ENCODE results near the gene CCNA2.

Gene CCNA2

DNA sequence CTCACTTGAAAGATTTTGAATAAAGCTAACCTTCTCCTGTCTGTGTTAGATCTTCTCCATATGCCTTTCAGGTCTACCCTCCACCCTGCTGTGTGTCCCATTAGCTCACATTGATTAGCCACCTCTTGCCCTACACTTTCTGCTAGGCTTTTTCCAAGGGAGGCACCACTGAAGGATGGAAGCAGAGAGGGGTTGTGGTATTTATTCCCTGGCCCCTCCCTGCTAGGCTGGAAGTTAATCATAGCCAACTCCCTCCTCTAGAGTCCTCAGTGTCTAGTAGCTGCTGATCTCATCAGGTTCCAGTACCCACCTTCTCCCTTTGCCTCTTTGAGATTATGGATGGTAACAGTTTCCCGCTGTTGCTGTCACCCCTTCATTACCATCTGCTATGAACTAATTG, 49.8 kb downstream of the CCNA2 start:
- DNase-seq = no peak

DNA sequence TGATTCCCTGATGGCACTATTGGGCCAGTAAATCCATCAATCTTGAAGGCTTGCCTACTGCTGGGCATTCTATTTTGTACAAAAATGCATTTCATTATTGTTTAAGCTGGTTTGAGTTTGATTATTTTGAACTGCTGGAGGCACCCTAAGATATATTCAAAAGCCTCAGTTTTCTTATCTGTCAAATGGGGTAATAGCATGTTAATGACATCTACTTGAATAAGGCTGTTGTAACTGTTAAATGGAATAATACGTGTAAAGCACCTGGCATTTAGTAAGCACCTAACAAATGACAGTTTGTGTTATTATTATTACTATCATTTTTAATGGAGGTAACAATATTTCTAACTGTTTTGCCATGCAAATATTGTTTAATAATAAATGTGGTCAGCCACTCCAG, 51.8 kb downstream of the CCNA2 start:
- DNase-seq = no peak

DNA sequence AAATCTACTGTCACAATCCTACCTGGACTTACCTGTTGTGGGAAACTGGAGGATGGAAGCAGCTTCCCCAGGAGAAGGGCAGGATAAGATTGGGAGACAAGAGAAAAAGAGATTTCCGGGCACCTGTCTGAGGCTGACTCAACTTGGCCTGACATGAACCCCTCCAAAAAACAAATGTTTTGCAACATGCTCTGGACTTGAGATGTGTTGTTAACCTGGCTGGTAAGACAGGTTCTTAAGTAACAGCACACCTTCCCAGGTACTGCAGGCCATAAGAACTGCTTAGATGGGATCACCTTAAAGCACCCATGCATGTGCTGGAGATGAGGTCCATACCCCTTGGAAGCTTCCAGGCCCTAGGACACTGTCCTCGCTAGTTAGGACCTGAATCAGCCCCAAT, 54.3 kb downstream of the CCNA2 start:
- no peak for DNase-seq

DNA sequence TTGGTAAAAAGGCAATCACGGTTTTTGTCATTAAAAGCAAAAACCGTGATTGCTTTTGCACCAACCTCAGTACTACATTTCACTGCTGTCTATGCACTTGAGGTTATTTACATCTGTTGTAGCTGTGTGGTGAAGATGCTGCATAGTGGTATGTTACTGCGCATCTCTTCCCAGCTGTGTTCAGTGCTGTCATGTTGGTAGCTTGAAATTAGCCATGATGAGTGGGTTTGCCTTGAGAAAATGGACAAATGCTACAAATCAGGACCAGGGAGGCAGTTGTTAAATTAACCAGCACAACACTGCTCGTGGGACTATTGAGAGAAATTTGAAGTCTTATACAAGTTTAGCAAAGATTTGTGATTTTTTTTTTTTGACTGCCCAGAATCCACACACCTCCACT, 56.5 kb downstream of the CCNA2 start:
- DNase-seq = no peak
